Left ventricle myocardium inferior (tissue), 1 donor: ENCODE measurements around the gene ABCC9. TPM values are rescaled to one million over a fixed set of nuclear protein-coding genes. Genes with fewer than 3 reads are reported as not detected.
"Not testable (repeated sequence)": the region's sequence is repeated elsewhere in the genome, so short reads cannot be mapped to it uniquely, and the experiment has no call there.

ENCODE experiments used
- DNase-seq: peaks from one replicate; pipeline ENCODE4 v3.0.0-alpha.2; 2020
- H3K27ac ChIP-seq: fragments of 200-600 bp; replicated peaks from 2 replicates; pipeline ENCODE4 v1.8.0; 2021
- H3K27me3 ChIP-seq: fragments of 200-600 bp; 2 replicates; pipeline ENCODE4 v1.8.0; 2021; ENCODE audit warnings: low read depth
- H3K36me3 ChIP-seq: fragments of 200-600 bp; 2 replicates; pipeline ENCODE4 v1.8.0; 2021
- H3K4me1 ChIP-seq: fragments of 200-600 bp; 2 replicates; pipeline ENCODE4 v1.8.0; 2021
- H3K4me3 ChIP-seq: fragments of 200-600 bp; 2 replicates; pipeline ENCODE4 v1.8.0; 2021; ENCODE audit warnings: mild to moderate bottlenecking, moderate library complexity
- H3K9me3 ChIP-seq: fragments of 200-600 bp; replicated peaks from 2 replicates; pipeline ENCODE4 v1.8.0; 2021
- CTCF ChIP-seq: fragments of 200-600 bp; IDR thresholded peaks from 2 replicates; pipeline ENCODE4 v1.8.0; 2021; ENCODE audit warnings: antibody characterized with exemption, mild to moderate bottlenecking, borderline replicate concordance
- intact Hi-C: fragments of 100-400 bp; cut with micrococcal nuclease; formaldehyde crosslinking; loops from one replicate; pipeline ENCODE4 v1.11.0; 2022
- total RNA-seq: library from RNA; stranded (reverse); fragmentation: NEBNext Ultra II Directional; extraction: Animal tissue kit (Norgen Biotek cat#: 25700); gene quantifications from one replicate; pipeline ENCODE4 v1.2.1, GENCODE V29; 2021
- donor health status: DM: no; HTN: yes; CAD: no; lungs with severe emphysema.

Gene ABCC9
- total RNA-seq, 1 donor from 2014 or later = 81.8 TPM

DNA sequence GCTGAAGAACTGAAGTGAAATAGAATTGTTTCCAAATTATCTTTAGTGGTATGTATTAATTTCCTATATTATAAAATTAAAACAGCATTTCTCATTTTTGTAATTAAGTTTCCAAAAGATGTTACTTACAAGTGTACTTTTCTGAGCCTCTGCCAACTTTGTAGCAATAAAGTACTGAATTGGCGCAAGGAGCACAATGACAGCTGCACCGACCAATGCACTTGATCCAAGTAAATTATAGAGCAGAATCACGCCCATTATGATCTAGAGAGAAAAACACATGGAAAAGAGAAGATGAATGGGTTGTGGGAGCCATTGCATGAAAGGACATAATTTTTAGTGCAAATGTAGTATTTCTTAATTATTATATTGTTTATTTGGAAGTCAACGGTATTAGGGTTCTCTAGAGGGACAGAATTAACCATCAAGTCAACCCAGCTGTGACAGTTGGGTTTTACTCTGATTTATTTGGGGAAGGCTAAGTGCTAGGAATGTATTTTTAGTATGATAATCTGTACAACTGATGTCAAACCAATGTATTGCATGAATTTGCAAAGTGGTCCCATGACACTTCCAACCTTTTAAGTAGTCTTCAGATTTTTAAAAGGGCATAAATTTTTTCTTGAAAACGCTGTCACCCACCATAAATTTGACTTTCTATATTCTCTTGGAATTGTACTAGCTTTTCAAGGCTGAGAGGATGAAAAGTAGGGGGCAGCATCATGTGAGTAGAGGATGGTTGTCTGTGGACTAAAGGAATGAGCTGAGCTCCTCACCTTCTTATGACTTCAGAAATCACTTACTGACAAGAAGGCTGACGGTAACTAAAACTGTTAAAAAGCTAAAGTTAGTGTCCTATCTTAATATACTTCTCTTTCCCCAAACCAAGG is 33.0 kb downstream of the ABCC9 start:
- TF ChIP-seq CTCF = no peak

GRCh38 chr12:21906919-21907493 is 34.2 kb downstream of the ABCC9 start:
- H3K4me1 ChIP-seq = peaks cover 4% of the 10 kb centered on the region
- TF ChIP-seq CTCF = no peak
- peaks cover 5% of the 10 kb centered on the region for H3K9me3 ChIP-seq
- H3K4me3 ChIP-seq = no peak overlapping the region
- H3K27ac ChIP-seq = no peak overlapping the region
- H3K27me3 ChIP-seq = no peaks in the 10 kb centered on the region
- peaks cover 57% of the 10 kb centered on the region for H3K36me3 ChIP-seq
- intact Hi-C loops = no loop called here
- no peak for DNase-seq

More for the DNA sequence above, 33.0 kb downstream of the ABCC9 start:
- no peak overlapping the region for H3K4me3 ChIP-seq
- peaks cover 4% of the 10 kb centered on the region for H3K4me1 ChIP-seq
- intact Hi-C loops = no loop called here
- peaks cover 52% of the 10 kb centered on the region for H3K36me3 ChIP-seq
- DNase-seq = no peak
- peaks cover 5% of the 10 kb centered on the region for H3K9me3 ChIP-seq
- H3K27me3 ChIP-seq = no peaks in the 10 kb centered on the region
- H3K27ac ChIP-seq = peak overlapping the region; percentile 19

DNA sequence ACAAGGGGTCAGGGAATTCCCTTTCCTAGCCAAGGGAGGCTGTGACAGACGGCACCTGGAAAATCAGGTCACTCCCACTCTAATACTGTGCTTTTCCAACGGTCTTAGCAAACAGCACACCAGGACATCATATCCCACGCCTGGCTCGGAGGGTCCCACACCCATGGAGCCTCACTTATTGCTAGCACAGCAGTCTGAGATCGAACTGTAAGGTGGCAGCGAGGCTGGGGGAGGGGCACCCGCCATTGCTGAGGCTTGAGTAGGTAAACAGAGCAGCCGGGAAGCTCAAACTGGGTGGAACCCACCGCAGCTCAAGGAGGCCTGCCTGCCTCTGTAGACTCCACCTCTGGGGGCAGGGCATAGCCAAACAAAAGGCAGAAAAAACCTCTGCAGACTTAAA is 41.7 kb downstream of the ABCC9 start:
- peaks cover 27% of the 10 kb centered on the region for H3K4me1 ChIP-seq
- DNase-seq, H3K4me3 ChIP-seq, H3K9me3 ChIP-seq, H3K27me3 ChIP-seq, H3K27ac ChIP-seq, intact Hi-C loops: not testable (repeated sequence)
- peaks cover 35% of the 10 kb centered on the region for H3K36me3 ChIP-seq

- Histone ChIP-seq H3K4me1 (peaks cover 62% of the 10 kb centered on the region), H3K9me3 (no peaks in the 10 kb centered on the region), H3K27ac (no peak overlapping the region), H3K27me3 (no peaks in the 10 kb centered on the region), H3K36me3 (peaks cover 26% of the 10 kb centered on the region), H3K4me3 (no peak overlapping the region)
- no peak for DNase-seq
- TF ChIP-seq CTCF = no peak
- intact Hi-C loops = no loop called here
Measured at GRCh38 chr12:21895651-21896050, 45.6 kb downstream of the ABCC9 start.

DNA sequence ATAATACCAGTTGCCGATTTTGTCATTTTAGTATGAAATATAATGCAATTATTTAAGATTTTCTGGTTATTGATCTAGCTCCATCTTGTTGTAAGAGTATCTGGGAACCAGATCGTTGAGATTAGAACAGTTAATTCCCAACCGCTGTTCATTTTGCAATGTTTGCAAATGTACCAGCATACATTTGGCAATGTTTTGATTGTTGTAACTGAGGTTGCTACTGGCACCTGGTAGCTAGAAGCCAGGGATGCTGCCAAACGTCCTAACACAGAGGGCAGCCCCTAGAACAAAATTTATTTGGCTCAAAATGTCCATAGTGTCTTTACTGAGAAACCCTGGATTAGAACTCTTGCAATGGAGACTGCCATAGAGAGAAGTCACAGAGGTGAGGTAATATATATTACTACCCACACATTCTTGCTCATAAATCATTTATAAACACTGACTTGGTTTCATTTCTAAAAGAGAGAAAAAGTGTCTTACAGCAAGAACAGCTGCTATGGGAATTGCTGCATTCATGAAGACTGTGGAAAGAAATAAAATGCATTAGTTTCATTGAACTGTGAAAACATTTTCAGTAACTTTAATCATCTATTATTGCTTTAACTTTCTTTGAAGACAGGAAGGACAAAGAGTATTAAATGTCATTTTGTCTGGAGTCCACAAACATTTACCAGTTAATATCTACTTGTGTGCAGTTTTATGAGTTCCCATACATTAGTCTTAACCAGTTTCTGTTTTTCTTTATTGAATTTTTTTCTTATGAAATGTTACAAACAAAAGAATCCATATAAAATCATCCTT is 46.2 kb downstream of the ABCC9 start:
- Histone ChIP-seq H3K4me3 (no peak overlapping the region), H3K4me1 (peaks cover 62% of the 10 kb centered on the region), H3K27me3 (no peaks in the 10 kb centered on the region), H3K27ac (peak overlapping the region; percentile 81), H3K9me3 (no peaks in the 10 kb centered on the region), H3K36me3 (peaks cover 25% of the 10 kb centered on the region)
- intact Hi-C loops = loop anchor here (5.0 kb wide), 1 partner anchor 393 kb away; the partner anchor contains the start of genes GOLT1B and RECQL
- TF ChIP-seq CTCF = no peak
- DNase-seq = no peak
